ENCODE results near the gene CCT4. TPM values are rescaled to one million over a fixed set of nuclear protein-coding genes. Genes with fewer than 3 reads are reported as not detected.
"Not testable (repeated sequence)": the region's sequence is repeated elsewhere in the genome, so short reads cannot be mapped to it uniquely, and the experiment has no call there.

CCT4 gene
- total RNA-seq, 1 experiment from 2014 or later: 203 TPM

DNA sequence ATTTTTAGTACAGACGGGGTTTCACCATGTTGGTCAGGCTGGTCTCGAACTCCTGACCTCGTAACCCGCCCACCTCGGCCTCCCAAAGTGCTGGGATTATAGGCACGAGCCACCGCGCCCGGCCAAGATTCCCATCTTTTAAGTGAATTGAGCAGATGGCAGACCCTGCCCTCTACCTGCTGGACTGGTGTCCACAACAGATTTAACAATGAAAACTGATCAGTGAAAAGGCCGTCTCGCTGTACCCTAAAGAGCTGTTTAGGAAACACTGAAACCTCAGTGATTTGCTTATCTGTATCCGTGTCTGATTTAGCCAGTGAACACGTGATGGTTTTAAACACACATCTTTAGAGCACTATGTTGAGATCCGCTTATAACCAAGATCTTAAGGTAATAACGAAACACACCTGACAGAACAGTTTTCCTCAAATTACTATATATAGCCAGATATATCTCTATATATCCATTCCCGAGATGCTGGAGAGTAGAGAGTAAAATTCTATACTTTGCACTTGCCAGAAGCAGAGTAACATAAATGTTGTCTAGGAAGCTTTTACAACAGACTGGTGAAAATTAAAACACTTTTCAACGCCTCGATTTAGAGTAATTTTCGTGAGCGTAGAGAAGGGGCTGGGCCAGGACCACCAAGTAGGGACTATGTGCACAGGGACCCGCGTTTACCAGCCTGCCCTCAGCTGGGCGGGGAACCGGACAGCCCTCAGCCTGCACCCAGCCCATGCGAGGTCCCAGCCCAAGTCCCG is 35.2 kb downstream of the CCT4 start:
- intact Hi-C loops (cut with micrococcal nuclease): loop anchor here (5.0 kb wide), 1 partner anchor 91 kb away; no protein-coding TSS in a partner anchor
- BruUV-seq (replicated peaks): no TSS peak
- POLR2A ChIA-PET: interaction anchor here (0.7 to 3.8 kb wide), 16 partner anchors 8 to 646 kb away, joined by 3 to 33 read pairs (median 4); partner anchors contain the start of genes COMMD1 and XPO1

DNA sequence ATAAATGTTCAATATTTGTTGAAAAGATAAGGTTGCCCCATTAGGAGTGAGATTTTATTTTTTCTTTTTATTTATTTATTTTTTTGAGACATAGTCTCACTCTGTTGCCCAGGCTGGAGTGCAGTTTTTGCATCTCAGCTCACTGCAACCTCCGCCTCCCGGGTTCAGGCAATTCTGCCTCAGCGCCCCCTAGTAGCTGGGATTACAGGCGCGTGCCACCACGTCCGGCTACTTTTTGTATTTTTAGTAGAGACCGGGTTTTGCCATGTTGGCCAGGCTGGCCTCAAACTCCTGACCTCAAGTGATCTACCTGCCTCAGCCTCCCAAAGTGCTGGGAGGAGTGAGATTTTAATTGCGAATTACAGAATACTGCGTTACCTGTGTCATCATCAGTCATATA is 37.2 kb downstream of the CCT4 start:
- H3K4me1 Mint-ChIP-seq (ENCODE audit: insufficient read depth, unreplicated experiment); BruUV-seq (replicated peaks); H3K27me3 Mint-ChIP-seq (ENCODE audit: insufficient read depth, unreplicated experiment); CTCF ChIA-PET; H3K4me3 Mint-ChIP-seq (ENCODE audit: unreplicated experiment); H3K36me3 Mint-ChIP-seq (ENCODE audit: insufficient read depth, unreplicated experiment); DNase-seq (ENCODE audit: unreplicated experiment); H3K27ac Mint-ChIP-seq (ENCODE audit: low read depth, unreplicated experiment); H3K9me3 Mint-ChIP-seq (ENCODE audit: unreplicated experiment): not testable (repeated sequence)
- POLR2A ChIA-PET: interaction anchor here (0.8 to 1.4 kb wide), 2 partner anchors 87 to 313 kb away, joined by 3 to 4 read pairs; partner anchors contain the start of gene XPO1
- intact Hi-C loops (cut with micrococcal nuclease): loop anchor here (5.0 kb wide), 1 partner anchor 89 kb away; no protein-coding TSS in a partner anchor

More for the DNA sequence above, 35.2 kb downstream of the CCT4 start:
- Mint-ChIP-seq H3K27ac (ENCODE audit: low read depth, unreplicated experiment) (peak overlapping the region; percentile 81), H3K36me3 (ENCODE audit: insufficient read depth, unreplicated experiment) (no peaks in the 10 kb centered on the region), H3K4me1 (ENCODE audit: insufficient read depth, unreplicated experiment) (peaks cover 6% of the 10 kb centered on the region), H3K4me3 (ENCODE audit: unreplicated experiment) (peak overlapping the region; percentile 93), H3K27me3 (ENCODE audit: insufficient read depth, unreplicated experiment) (no peaks in the 10 kb centered on the region), H3K9me3 (ENCODE audit: unreplicated experiment) (no peaks in the 10 kb centered on the region)
- peak; percentile 7 for DNase-seq (ENCODE audit: unreplicated experiment)
- TF ChIP-seq, protein P1, sequence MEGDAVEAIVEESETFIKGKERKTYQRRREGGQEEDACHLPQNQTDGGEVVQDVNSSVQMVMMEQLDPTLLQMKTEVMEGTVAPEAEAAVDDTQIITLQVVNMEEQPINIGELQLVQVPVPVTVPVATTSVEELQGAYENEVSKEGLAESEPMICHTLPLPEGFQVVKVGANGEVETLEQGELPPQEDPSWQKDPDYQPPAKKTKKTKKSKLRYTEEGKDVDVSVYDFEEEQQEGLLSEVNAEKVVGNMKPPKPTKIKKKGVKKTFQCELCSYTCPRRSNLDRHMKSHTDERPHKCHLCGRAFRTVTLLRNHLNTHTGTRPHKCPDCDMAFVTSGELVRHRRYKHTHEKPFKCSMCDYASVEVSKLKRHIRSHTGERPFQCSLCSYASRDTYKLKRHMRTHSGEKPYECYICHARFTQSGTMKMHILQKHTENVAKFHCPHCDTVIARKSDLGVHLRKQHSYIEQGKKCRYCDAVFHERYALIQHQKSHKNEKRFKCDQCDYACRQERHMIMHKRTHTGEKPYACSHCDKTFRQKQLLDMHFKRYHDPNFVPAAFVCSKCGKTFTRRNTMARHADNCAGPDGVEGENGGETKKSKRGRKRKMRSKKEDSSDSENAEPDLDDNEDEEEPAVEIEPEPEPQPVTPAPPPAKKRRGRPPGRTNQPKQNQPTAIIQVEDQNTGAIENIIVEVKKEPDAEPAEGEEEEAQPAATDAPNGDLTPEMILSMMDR (IDR thresholded peaks at IDR 0.05; ENCODE audit: unreplicated experiment): no peak
- CTCF ChIA-PET: interaction anchor here (0.5 to 1.0 kb wide), 3 partner anchors 52 to 64 kb away, joined by 3 to 6 read pairs (median 4); partner anchors contain the start of gene COMMD1

- no peaks in the 10 kb centered on the region for H3K9me3 Mint-ChIP-seq (ENCODE audit: unreplicated experiment)
- no peak overlapping the region for H3K27ac Mint-ChIP-seq (ENCODE audit: low read depth, unreplicated experiment)
- POLR2A ChIA-PET: interaction anchor here (1.2 kb wide), 1 partner anchor 9 kb away, joined by 3 read pairs; the partner anchor contains the start of gene FAM161A
- no peaks in the 10 kb centered on the region for H3K36me3 Mint-ChIP-seq (ENCODE audit: insufficient read depth, unreplicated experiment)
- intact Hi-C loops (cut with micrococcal nuclease): no loop called here
- CTCF ChIA-PET: no interaction called here
- no TSS peak for BruUV-seq (replicated peaks)
- H3K27me3 Mint-ChIP-seq (ENCODE audit: insufficient read depth, unreplicated experiment): no peaks in the 10 kb centered on the region
- no peaks in the 10 kb centered on the region for H3K4me1 Mint-ChIP-seq (ENCODE audit: insufficient read depth, unreplicated experiment)
- no peak overlapping the region for H3K4me3 Mint-ChIP-seq (ENCODE audit: unreplicated experiment)
- TF ChIP-seq, protein P1 (IDR thresholded peaks at IDR 0.05; ENCODE audit: unreplicated experiment): no peak
- no peak for DNase-seq (ENCODE audit: unreplicated experiment)
These were observed 43.1 kb downstream of the CCT4 start for GRCh38 chr2:61845320-61845719.

DNA sequence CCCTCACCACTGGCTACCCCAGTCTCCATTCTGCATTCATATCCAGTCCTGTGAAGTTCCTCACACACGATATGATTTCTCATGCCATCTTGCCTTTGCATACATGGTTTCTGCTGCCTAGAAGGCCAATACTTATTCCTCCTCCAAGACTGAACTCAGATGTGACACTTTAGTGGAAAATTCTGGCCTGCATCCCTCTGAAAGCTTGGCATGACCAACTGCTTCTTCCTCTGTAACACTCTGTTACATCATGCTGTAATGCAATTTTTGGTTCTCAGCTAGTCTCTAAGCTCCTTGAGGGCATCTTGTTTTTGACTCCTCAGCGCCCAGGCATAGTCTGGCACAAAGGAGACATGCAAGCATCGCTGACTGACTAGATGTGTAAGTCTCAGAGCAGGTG is 47.2 kb downstream of the CCT4 start:
- POLR2A ChIA-PET: interaction anchor here (1.3 to 1.4 kb wide), 2 partner anchors 12 to 14 kb away, joined by 5 to 6 read pairs; partner anchors contain the start of gene FAM161A
- intact Hi-C loops (cut with micrococcal nuclease): no loop called here
- H3K4me3 Mint-ChIP-seq (ENCODE audit: unreplicated experiment): no peak overlapping the region
- CTCF ChIA-PET: no interaction called here
- no peaks in the 10 kb centered on the region for H3K9me3 Mint-ChIP-seq (ENCODE audit: unreplicated experiment)
- no peaks in the 10 kb centered on the region for H3K27me3 Mint-ChIP-seq (ENCODE audit: insufficient read depth, unreplicated experiment)
- TF ChIP-seq, protein P1 (IDR thresholded peaks at IDR 0.05; ENCODE audit: unreplicated experiment): no peak
- no peaks in the 10 kb centered on the region for H3K4me1 Mint-ChIP-seq (ENCODE audit: insufficient read depth, unreplicated experiment)
- no TSS peak for BruUV-seq (replicated peaks)
- H3K27ac Mint-ChIP-seq (ENCODE audit: low read depth, unreplicated experiment): no peak overlapping the region
- no peaks in the 10 kb centered on the region for H3K36me3 Mint-ChIP-seq (ENCODE audit: insufficient read depth, unreplicated experiment)
- DNase-seq (ENCODE audit: unreplicated experiment): no peak
